ENCODE measurements around the gene CDK18.
"Not testable (repeated sequence)": the region's sequence is repeated elsewhere in the genome, so short reads cannot be mapped to it uniquely, and the experiment has no call there.

Gene CDK18

DNA sequence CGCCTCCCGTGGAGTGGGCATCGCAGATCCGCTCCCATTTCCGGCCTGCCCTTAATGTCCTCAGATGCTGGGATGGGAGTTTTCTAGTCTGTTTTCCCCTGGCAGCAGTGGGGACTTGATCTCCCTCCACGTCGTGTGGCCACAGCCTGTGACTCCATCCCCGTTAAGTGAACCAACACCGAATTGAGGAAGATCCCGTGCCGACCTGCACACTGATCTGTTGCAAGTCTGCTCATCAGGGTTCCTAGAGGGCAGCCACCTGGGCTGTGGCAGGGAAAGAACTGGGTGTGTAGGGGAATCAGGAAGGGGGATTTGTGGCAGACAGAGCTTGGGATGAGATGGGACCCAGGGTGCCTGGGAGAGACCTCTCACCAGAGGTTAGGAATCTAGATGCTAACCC is 23.3 kb upstream of the CDK18 start:
- no peak for DNase-seq

DNA sequence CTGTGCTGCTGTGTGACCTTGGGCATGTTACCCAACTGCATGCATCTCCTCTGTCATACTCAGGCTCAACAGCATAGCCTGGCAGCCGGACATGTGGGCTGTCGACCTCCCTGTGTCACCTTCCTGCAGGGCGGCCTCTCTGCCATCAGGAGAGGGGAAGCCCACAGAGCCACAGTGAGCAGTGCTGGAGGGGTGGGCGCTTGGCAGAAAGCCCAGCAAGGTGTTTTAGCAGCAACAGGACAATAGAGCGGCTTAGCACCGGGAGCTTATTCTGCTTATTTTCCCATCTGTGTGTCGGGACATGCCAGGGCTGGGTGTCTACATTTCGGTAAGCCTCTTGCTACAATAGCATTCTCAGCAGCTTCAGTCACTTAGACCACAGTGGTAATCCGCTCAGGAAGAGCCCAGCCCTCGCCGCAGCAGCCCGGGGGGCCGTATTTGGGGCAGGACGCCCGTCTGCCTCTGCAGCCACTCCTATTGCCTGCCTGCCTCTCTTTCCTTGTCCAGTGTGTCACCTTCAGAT is 22.8 kb upstream of the CDK18 start:
- DNase-seq = peak; percentile 46

DNA sequence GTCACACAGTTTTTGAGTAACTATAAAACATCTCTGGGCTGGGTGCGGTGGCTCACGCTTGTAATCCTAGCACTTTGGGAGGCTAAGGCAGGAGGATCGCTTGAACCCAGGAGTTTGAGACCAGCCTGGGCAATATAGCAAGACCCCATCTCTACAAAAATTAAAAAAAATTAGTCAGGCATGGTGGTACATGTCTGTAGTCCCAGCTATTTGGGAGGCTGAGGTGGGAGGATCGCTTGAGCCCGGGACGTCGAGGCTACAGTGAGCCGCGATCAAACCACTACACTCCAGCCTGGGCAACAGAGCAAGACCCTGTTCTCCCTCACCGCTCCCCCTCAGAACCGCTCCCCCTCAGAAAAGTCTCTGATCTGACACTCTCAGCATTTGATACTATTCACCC is 21.9 kb upstream of the CDK18 start:
- DNase-seq = not testable (repeated sequence)

DNA sequence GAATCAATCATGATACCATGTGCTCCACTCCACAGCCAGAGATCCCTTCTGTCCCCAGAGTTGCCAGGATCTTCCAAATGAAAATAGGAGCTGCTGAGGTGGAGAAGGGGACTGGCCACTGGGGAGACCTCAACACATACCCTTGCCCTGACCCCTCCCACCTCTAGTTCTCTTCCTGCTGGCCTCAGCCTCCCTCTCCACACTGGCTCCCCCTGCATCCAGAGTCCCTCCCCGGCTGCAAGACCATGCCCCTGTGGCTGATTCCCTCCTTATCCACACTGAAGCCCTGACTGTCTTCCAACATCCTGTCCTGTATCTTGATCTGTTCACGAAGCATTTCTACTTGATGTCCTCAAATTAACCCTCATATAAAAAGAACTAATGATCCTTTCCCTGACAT is 21.1 kb upstream of the CDK18 start:
- no peak for DNase-seq

DNA sequence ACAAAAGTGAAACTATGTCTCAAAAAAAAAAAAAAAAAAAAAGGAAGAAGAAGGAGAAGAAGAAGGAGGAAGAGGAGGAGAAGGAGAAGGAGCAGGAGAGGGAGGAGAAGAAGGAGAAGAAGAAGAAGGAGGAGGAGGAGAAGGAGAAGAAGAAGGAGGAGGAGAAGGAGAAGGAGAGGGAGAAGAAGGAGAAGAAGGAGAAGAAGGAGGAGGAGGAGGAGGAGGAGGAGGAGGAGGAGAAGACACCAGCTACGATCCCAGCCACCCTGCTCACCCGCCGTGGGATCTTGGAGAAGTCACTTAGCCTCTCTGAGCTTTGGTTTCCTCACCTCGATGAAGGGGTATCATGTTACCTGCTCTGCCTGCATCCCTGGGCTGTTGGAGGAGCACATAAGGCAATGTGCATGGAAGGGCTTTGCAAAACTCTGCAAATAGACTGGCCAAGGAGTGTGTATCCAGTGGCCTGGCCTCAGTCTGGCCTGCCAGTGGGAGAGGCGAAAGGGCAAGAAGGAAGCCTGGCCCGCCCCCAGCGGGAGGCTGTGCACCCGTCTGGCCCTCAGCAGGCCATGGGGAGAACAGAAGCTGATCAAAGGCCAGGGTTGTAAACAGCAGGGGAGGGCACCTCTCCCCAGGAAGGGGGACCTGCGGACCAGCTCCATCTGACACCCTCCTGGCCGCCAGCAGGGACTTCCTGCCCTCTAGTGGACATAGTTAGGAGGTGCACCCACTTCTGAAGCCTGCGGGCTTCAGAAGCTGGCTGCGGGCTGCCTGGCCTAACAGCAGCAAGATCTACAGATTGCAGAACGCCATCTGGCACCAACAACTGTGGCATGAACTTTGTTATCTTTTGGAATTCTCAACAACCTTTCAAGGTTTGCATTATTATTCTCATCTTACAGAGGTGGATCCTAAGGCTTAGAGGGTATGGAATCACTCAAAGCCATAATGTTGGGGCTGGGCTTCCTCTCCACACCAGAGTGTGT is 19.2 kb upstream of the CDK18 start:
- DNase-seq = peak; percentile 90

DNA sequence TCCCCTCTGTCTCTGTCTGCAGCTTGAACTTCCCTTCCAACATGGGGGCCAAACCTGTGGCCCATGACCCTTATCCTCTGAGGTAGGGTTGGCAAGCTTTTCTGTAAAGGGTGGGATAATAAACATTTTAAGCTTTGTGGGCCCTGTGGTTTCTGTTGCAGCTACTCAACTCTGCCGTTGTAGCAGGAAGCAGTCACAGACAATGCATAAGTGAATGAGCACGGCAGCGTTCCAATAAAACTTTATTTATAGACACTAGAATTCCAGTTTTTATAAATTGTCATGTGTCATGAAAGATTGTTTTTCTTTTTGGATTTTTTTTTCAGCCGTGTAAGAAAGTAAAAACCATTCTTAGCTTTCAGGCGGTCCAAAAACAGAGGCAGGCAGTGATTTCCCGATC is 18.2 kb upstream of the CDK18 start:
- no peak for DNase-seq

DNA sequence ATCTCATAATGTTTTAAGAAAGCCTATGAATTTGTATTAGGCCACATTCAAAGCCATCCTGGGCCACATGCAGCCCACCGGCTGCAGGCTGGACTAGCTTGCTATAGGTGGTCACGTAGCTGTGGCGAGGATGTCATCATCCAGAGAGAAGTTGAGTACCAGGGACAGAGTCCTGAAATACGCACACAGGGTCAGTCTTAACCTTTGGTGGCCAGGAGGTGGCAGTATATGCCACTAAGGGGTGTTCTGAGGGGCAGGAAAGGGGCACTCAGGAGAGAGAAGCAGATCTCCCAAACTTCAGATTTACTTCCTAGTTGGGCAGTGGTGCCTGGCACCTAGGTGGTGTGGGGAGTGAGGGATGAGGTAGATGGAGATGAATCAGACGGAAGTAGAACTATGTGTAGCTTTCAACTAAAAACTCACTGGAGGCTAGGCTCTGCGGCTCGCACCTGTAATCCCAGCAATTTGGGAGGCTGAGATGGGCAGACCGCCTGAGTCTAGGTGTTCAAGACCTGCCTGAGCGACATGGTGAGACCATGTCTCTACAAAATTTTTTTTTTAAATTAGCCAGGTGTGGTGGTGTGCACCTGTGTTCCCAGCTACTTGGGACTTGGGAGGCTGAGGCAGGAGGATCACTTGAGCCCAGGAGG is 16.3 kb upstream of the CDK18 start:
- DNase-seq = peak; percentile 84

DNA sequence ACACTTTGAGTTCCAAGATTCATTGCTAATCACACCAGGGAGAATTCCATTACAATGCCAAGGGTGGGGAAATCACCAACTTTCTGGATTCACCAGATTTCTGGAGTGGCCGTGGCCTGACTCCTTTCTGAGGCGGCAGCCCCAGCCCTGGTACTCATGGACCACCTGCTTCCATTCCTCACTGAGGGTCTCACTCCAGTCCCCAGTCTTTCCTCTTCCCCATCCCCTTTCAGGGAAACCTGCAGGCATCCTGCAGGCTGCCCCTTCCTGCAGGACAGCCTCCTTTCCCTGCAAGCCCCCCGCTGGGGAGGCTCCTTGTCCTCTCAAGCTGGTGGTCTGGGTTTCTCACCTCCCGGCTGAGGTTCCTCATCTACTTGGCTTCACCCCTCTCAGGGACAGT is 12.7 kb upstream of the CDK18 start:
- no peak for DNase-seq

DNA sequence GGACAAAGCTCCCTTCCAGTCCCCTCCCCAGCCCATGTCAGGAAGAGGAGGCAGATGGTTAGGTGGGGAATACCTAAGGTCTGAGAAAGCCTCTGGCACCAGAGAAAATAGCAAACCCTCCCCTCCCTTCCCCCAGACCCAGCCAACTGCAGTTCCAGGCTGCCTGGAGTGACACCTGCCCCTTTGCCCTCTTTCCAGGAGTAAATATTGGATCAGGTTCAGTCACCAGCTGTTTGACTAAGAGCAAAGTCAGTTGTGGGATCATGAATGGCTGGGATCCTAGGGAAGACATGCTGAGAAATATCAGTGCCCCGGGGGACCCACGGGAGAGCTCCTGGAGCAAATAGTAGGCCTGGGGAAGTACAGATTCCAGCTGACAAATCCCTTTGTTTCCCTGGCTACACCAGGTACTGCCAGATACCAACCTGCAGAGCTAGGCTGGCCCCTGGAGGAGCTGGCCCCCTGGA is 12.2 kb upstream of the CDK18 start:
- DNase-seq = peak; percentile 13

DNA sequence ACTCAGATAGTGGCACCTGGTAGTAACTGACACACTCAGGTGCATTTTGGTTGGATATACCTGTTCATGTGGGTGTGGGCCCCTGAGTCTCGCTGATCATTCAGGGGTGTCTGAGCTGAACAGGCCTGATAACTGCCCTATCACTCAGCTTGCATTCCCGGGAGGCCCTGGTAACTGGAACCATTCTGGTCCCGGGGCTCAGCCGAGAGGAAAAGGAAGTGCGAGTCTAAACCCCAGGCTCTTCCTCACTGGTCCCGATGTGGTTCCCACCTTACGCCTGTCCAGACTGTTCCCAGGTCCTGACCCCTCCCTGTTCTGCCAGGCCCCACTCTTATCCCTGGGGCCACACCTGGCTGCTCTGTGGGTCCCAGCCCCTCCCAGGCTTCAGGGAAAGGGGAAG is 11.7 kb upstream of the CDK18 start:
- no peak for DNase-seq

DNA sequence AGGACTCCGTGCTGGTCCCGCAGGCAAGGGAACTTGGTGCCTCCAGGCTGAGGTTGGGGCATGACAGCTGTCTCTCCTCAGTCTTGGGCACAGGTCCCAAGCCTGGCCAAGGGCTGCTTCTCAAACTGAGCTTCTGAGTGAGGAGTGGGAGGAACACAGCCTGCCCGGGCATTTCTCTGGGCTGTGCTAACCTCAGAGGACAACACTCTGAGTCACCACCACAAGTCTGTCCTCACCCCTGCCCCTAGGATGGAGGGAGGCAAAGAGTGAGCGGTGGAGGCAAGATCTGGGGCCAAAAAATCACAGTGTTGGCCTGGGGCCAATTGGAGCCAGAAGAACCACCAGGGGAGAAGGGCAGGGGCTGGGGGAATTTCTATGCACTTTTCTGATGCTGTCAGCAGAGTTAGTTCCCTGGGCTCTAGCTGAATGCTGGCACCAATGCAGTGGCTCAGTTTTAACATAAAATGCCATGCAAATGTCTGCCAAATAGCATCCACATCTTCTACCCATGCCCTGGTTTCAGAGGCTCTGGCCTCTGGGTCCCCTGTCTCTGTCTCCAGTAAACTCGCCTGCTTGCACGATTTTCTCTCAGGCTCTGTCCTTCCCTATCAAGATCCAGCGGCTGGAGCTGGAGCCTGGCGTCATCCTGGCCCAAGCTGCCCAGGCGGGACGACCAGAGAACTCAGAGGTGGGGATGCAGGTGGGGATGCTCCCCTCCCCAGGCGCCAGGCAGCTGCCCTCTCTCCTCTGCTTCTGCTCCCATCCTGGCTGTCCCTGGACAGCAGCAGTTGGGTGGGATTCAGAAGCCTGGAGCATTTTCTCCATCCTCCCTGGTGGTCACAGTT is 11.0 kb upstream of the CDK18 start:
- no peak for DNase-seq

DNA sequence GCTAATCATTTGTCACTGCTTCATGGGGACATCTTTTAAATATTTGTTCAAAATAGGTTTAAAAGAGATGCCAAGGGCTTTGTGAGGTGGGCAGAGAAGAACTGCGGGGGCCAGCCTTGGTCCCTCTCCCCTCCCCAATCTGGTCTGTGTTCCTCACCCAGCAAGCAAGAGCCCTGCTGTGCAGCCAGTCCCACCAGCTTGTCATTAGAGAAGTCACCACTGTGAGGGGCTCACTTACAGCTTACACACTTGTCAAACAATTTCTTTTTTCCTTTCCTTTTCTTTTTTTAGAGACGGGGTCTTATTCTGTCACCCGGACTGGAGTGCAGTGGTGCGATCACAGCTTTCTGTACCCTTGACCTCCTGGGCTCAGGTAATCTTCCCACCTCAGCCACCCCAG is 10.4 kb upstream of the CDK18 start:
- no peak for DNase-seq

DNA sequence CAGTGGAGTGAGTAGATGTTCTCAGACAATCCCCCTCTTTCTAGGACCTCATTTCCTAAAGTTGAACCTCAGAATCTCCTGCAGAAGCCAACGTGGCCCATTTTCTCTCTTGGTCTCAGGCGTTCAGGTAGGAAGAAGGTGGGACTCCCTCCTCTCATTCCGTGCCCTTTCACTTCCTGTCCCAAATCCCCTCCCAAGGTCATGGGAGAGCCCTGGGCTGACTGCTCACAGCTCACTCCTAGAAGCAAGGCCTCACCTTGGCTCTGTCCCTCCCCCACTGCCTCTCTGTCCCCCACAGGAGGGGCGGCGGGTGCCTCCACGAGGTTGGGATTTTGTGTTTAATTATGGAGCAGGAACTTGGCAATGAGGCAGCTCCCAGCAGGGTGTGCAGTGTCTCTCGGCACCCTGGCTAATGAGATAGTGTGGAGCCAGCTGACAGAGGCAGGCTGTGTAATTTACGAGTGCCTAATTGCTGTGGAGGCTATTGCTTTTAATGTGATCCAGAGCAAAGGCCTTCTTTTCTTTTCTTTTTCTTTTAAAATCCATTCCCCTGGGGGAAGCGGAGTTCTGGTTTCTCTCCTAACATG is 9.1 kb upstream of the CDK18 start:
- peak; percentile 79 for DNase-seq

DNA sequence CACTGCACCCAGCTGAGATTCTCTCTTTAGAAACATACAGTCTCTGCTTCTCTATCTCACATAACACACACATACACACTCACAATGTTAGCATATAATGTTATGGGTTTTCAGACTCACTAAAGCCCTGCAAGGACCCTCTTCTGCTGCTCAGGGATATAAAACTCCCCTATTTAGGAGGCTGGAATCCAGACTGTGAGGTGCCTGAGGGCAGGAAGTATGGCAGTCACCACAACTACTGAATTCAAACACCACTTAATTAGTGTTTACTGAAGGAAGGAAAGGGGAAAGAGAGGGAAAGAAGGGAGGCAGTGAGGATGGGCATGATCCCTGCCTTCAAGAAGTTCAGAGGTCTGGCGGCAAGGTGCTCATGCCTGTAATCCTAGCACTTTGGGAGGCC is 7.8 kb upstream of the CDK18 start:
- DNase-seq = no peak

DNA sequence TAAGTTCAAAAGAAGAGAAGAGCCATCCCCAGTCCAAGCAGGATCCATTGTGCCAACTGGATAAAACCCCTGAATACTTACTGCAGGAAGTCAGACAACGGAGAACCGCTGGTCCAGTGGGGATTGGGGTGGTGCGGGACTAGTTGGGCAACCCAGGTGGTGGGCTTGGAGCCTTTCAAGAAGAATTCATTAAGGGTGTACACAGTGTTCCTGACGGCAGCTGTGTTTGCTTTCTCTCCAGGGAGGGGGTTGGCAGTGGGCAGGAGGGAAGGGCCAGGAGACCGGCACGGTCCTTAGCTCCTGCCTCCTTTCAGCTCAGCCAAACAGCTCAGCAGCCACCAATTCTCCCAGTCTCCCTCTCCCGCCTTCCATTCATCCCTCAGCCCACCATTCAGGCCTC is 7.1 kb upstream of the CDK18 start:
- no peak for DNase-seq

DNA sequence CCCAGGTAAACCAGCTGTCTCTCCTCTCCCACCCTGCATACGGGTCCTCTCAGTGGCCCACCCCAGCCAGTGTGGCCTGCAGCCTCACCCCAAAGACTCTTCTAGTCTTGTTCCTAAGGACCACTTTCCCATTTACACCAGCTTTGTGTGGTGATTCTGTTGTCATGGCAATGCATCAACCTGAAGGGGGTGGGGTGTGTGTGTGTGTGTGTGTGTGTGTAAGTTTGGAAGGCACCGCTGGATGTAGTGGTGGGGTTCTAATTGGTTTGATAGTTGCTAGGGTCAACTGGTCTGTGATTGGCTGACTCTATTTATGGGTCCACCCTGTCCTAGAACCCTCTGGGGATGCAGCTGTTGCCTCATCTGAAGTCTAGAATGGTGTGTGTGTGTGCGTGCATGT is 4.7 kb upstream of the CDK18 start:
- DNase-seq = no peak

DNA sequence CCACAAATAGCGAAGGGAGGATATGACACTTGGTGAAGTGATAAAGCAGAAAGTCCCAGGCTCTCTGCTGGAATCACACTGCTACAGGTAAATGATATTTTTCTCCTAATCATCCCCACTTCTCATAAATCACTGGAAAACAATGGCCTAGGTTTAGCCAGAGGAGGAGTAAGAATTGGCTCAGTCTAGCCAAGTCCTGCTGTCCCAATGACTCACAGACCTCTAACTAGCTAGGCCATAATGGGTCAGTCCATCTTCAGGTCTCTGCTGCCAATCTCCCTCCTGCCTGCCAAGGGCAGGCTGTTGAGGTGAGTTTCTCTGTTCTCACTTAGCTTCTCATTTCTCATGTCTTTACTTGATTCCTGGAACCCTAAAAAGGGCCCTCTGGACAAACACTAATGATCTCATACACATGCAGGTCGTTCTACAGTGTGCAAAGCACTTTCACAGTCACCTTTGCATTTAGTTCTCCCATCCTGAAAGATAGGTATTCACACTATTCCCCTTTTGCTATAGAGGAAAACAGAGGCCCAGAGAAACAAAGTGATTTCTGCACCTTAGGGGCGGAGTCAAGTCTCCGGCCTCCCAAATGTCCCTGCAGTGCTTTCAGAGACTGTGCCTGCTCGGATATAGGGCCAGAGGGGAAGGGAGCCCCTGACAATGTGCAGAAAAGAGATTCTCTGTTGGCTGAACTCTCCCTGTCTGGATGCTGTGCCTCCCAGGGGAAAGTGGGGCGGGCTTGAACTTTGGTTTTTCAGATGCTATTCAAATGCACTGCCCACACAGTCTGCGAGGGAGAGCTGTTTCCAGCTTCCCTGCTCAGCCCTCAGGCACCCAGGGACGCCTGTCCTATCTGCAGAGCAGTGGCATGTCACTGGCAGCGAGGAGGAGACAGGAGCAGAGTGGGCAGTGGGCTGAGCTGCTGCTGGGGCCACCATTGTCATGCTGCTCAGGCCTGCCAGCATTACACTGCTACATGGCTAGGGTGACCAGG is 3.9 kb upstream of the CDK18 start:
- DNase-seq = no peak

DNA sequence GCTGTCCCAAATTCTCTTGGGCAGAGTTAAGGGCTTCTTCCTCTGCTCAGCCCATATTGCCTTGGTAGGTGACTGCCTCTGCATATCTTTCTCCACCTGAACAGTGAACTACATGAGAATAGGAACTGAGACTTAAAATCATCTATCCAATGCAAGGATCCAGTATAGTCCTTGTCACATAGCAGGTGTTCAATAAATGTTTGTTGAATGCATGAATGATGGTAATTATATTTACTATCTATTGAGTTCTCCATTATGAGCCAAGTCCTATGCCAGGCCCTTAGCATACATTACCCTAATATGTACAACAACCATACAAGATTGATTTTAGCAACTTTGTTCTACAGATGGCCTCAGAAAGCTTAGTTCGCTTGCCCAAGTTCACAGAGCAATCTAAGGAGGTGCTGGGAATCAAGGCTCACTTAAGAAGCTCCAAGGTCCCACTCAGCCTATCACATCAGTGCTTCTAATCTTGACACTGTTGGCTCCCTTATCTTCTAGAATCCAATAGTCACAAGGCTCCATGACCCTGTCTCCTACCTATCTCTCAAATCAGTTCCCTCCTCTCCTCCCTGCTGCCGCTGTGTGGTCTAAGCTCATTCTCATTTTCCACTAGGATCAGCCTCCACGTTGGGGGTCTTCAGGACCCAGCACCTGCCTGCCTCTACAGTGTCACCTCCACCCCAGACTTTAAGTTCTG is 2.2 kb upstream of the CDK18 start:
- no peak for DNase-seq

DNA sequence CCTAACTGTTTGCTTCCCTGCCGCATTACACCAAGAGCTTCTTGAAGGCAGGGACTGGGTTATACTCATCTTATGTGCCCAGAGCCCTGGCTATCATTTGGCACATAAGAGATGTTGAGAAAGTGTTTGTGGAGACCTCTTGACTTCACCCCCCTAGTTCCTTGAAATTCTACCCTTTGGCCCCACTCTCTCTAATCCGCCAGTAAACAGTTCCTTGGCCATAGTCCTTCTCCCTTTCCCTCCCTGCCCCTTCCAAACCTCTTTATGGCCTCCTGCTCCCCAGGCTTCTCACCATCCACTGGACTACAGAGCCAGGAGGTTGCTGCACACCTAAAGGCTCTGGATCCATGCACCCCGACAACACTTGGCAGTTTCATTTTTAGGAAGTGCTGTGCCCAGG is 1.5 kb upstream of the CDK18 start:
- DNase-seq = no peak

DNA sequence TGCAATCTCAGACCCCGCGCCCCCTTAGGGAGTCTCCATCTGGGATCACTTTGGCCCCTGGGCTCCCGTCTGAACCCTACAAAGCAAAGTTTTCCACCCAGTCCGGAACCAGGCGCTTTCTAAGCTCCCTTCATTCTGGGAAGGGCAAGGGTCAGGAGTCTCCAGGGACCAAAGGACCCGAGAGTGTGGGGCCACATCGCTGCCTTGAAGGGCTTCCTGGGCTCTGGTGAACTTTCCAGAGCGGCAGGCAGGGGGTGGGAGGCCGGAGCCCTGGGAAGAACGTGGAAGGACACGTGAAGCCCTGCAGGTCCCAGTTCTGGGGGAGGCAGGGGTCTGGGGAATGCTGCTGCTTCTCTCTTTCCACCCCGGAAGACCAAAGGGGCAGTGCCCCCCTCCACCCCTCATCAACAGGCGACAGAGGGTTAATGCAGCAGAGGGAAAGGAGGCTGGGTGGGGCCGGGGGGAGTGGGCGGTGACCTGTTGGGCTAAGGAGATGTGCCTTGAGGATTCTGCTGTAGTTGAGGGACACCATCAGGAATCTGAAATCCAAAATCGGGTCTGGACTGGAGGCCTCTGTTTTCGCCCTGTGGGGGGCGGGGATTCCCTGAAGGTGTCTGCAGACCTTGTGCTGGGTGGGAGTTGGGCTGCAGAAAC is 734 bp downstream of the CDK18 start:
- DNase-seq = no peak

Data from eye (tissue), 1 donor.